GM12878 (cell line): Measurements from ENCODE around the gene ZFAND2A. TPM values are rescaled to one million over a fixed set of nuclear protein-coding genes. Genes with fewer than 3 reads are reported as not detected.
A peak's percentile ranks its signal among the peaks of the same experiment; 100 is the strongest.

Experiments used
- CBX3 ChIP-seq: fragments of 200-600 bp; sonication (generic); IDR thresholded peaks from 2 replicates; pipeline ENCODE4 v1.6.1; 2016; ENCODE audit warnings: low read depth, borderline replicate concordance
- CHD2 ChIP-seq: IDR thresholded peaks from 2 replicates; pipeline ENCODE4 v1.6.1; 2011; ENCODE audit warnings: low read depth, low read length, improper control_type of control experiment, borderline replicate concordance
- CHD4 ChIP-seq: fragments of 200-600 bp; sonication (generic); IDR thresholded peaks from 2 replicates; pipeline ENCODE4 v1.6.1; 2016; ENCODE audit warnings: mild to moderate bottlenecking
- HDAC6 ChIP-seq: fragments of 200-600 bp; sonication (generic); IDR thresholded peaks from one replicate; pipeline ENCODE4 v1.8.0; 2017; ENCODE audit warnings: antibody characterized with exemption; ENCODE audit not compliant: unreplicated experiment
- KLF5 ChIP-seq: fragments of 450-650 bp; IDR thresholded peaks from 2 replicates; pipeline ENCODE4 v1.6.1; 2014; ENCODE audit warnings: mild to moderate bottlenecking; ENCODE audit not compliant: partially characterized antibody
- MYC ChIP-seq: IDR thresholded peaks from 2 replicates; pipeline ENCODE4 v1.6.1; 2011; ENCODE audit warnings: mild to moderate bottlenecking, low read length, moderate library complexity, inconsistent platforms; ENCODE audit not compliant: insufficient read depth, insufficient replicate concordance, insufficient read length, severe bottlenecking
- NR2C2 ChIP-seq: IDR thresholded peaks from 2 replicates; pipeline ENCODE4 v1.6.1; 2011; ENCODE audit warnings: borderline replicate concordance, low read depth; ENCODE audit not compliant: control insufficient read depth, insufficient read length
- PML ChIP-seq: IDR thresholded peaks from 2 replicates; pipeline ENCODE4 v1.6.1; 2012; ENCODE audit warnings: low read length, inconsistent platforms
- RUNX3 ChIP-seq: IDR thresholded peaks from 2 replicates; pipeline ENCODE4 v1.6.1; 2012; ENCODE audit warnings: low read length, inconsistent platforms
- TAF1 ChIP-seq: IDR thresholded peaks from 2 replicates; pipeline ENCODE4 v1.6.1; 2011; ENCODE audit warnings: mild to moderate bottlenecking, low read depth, low read length, borderline replicate concordance
- TCF7 ChIP-seq: IDR thresholded peaks from 2 replicates; pipeline ENCODE4 v1.6.1; 2014; ENCODE audit warnings: antibody characterized with exemption, borderline replicate concordance
- YBX1 ChIP-seq: fragments of 450-650 bp; IDR thresholded peaks from 2 replicates; pipeline ENCODE4 v1.6.1; 2016; ENCODE audit warnings: antibody characterized with exemption
- YY1 ChIP-seq: IDR thresholded peaks from 2 replicates; pipeline ENCODE4 v1.6.1; 2011; ENCODE audit warnings: low read depth, mild to moderate bottlenecking, low read length
- ZBED1 ChIP-seq: IDR thresholded peaks from 2 replicates; pipeline ENCODE4 v1.6.1; 2016; ENCODE audit warnings: borderline replicate concordance
- polyA plus RNA-seq, 11 experiments: library from polyadenylated mRNA; depleted of rRNA in 4 of 11; unstranded in 6 of 11; stranded (reverse) in 5 of 11; fragments of >200 nt; fragmentation: Nextera tagmentation in 4 of 11; fragmentation: Illumina TruSeq in 1 of 11; extraction: Ambion mirVana in 4 of 11; extraction: Trizol in 1 of 11; gene quantifications; 1 replicate in 1 of 11; 2 replicates in 10 of 11; pipeline versions ENCODE4 v1.2.1 to v1.2.3, GENCODE V29; 2011 to 2016; ENCODE audit warnings: inconsistent platforms in 2 of 11, missing spikeins in 2 of 11, low read depth in 1 of 11
- total RNA-seq, 4 experiments: library from RNA; depleted of rRNA in 3 of 4; stranded (reverse); fragments of >200 nt in 3 of 4; fragmentation: Illumina TruSeq in 1 of 4; extraction: Trizol in 1 of 4; gene quantifications; 2 replicates each; pipeline versions ENCODE4 v1.2.1 to v1.2.3, GENCODE V29; 2013 to 2021
- TF ChIP-seq, protein P1 (sequence below): IDR thresholded peaks from 2 replicates; pipeline ENCODE4 v1.6.1; 2012; ENCODE audit warnings: mild to moderate bottlenecking, low read depth, low read length
- TF ChIP-seq, protein P2 (sequence below): IDR thresholded peaks from 2 replicates; pipeline ENCODE4 v1.6.1; 2012; ENCODE audit warnings: low read length, inconsistent platforms
- TF ChIP-seq, protein P3 (sequence below): fragments of 450-650 bp; conservative IDR thresholded peaks from 2 replicates; pipeline ENCODE4 v1.6.1; 2017; ENCODE audit warnings: mild to moderate bottlenecking, moderate library complexity
- TF ChIP-seq, protein P4 (sequence below): fragments of 450-650 bp; IDR thresholded peaks from 2 replicates; pipeline ENCODE4 v1.6.1; 2016; ENCODE audit warnings: mild to moderate bottlenecking
- TF ChIP-seq, protein P5 (sequence below), 3 experiments: IDR thresholded peaks in 2 of 3; conservative IDR thresholded peaks in 1 of 3; 2 replicates each; pipeline ENCODE4 v1.5.1; 2011; ENCODE audit warnings: low read depth in 3 of 3, low read length in 3 of 3, mild to moderate bottlenecking in 3 of 3, control low read depth in 2 of 3, moderate library complexity in 2 of 3, inconsistent platforms in 1 of 3, mixed read lengths in 1 of 3; ENCODE audit not compliant: control insufficient read depth in 2 of 3, insufficient read depth in 1 of 3; ENCODE audit errors: extremely low read depth in 1 of 3

Gene ZFAND2A
- total and polyA plus RNA-seq, 10 of the 15 experiments (the other 5 are each of a cell fraction or from before 2014, with no cell fraction given): 14.8 to 39.9 (median 20.8) TPM

DNA sequence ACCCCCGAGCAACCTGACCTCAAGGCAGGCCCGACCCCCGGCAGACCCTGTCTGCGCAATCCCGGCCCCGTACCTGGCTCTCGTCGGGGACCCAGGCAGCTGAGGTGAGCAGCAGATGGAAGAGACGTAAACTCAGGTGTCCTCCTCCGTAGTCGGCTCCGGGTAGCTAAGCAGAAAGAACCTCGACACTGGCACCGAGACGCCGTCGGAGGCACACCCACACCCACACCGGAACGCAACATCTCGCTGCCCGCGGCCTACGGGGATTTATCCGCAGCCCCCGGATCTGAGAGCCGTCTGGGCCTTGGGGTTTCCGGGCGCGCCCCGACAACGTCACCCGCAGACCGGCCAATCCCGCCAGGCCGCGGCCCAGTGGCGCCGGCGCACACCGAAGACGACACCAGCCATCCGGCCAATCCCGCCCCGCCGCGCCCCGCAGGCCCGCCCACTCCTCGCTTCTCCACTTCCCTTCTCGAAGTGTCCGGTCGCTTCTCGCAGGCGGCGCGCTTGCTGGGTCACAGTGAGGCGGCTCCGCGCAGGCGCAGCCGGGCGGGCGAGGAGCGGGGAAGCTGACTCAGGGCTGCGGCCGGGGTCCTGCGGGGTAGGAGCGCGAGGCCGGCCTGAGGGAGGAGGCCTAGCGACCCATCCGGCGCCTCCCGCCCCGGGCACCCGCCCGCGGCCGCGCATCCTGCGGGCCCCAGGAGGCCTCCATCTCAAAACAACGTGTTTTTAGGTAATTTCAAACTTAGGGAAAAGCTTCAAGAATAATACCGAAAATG, at the start of gene ZFAND2A (continued):
- TF ChIP-seq, protein P1, sequence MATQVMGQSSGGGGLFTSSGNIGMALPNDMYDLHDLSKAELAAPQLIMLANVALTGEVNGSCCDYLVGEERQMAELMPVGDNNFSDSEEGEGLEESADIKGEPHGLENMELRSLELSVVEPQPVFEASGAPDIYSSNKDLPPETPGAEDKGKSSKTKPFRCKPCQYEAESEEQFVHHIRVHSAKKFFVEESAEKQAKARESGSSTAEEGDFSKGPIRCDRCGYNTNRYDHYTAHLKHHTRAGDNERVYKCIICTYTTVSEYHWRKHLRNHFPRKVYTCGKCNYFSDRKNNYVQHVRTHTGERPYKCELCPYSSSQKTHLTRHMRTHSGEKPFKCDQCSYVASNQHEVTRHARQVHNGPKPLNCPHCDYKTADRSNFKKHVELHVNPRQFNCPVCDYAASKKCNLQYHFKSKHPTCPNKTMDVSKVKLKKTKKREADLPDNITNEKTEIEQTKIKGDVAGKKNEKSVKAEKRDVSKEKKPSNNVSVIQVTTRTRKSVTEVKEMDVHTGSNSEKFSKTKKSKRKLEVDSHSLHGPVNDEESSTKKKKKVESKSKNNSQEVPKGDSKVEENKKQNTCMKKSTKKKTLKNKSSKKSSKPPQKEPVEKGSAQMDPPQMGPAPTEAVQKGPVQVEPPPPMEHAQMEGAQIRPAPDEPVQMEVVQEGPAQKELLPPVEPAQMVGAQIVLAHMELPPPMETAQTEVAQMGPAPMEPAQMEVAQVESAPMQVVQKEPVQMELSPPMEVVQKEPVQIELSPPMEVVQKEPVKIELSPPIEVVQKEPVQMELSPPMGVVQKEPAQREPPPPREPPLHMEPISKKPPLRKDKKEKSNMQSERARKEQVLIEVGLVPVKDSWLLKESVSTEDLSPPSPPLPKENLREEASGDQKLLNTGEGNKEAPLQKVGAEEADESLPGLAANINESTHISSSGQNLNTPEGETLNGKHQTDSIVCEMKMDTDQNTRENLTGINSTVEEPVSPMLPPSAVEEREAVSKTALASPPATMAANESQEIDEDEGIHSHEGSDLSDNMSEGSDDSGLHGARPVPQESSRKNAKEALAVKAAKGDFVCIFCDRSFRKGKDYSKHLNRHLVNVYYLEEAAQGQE: 0 out of 2 replicates have a peak, but pooled peaks have one; percentile 26
- TF ChIP-seq PML: peak; percentile 89
- TF ChIP-seq TCF7: no peak
- TF ChIP-seq, protein P2, sequence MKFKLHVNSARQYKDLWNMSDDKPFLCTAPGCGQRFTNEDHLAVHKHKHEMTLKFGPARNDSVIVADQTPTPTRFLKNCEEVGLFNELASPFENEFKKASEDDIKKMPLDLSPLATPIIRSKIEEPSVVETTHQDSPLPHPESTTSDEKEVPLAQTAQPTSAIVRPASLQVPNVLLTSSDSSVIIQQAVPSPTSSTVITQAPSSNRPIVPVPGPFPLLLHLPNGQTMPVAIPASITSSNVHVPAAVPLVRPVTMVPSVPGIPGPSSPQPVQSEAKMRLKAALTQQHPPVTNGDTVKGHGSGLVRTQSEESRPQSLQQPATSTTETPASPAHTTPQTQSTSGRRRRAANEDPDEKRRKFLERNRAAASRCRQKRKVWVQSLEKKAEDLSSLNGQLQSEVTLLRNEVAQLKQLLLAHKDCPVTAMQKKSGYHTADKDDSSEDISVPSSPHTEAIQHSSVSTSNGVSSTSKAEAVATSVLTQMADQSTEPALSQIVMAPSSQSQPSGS: no peak
- no peak for TF ChIP-seq ZBED1
- TF ChIP-seq CHD2: peak; percentile 91
- TF ChIP-seq RUNX3: peak; percentile 58; the same call in 1 of the 2 replicates
- TF ChIP-seq HDAC6: no peak
- TF ChIP-seq CBX3: no peak
- peak; percentile 69; the same call in 1 of the 2 replicates for TF ChIP-seq TAF1
- peak; percentile 43; the same call in 1 of the 2 replicates for TF ChIP-seq YY1
- TF ChIP-seq, protein P3, sequence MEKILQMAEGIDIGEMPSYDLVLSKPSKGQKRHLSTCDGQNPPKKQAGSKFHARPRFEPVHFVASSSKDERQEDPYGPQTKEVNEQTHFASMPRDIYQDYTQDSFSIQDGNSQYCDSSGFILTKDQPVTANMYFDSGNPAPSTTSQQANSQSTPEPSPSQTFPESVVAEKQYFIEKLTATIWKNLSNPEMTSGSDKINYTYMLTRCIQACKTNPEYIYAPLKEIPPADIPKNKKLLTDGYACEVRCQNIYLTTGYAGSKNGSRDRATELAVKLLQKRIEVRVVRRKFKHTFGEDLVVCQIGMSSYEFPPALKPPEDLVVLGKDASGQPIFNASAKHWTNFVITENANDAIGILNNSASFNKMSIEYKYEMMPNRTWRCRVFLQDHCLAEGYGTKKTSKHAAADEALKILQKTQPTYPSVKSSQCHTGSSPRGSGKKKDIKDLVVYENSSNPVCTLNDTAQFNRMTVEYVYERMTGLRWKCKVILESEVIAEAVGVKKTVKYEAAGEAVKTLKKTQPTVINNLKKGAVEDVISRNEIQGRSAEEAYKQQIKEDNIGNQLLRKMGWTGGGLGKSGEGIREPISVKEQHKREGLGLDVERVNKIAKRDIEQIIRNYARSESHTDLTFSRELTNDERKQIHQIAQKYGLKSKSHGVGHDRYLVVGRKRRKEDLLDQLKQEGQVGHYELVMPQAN: peak; percentile 82
- TF ChIP-seq, protein P4, sequence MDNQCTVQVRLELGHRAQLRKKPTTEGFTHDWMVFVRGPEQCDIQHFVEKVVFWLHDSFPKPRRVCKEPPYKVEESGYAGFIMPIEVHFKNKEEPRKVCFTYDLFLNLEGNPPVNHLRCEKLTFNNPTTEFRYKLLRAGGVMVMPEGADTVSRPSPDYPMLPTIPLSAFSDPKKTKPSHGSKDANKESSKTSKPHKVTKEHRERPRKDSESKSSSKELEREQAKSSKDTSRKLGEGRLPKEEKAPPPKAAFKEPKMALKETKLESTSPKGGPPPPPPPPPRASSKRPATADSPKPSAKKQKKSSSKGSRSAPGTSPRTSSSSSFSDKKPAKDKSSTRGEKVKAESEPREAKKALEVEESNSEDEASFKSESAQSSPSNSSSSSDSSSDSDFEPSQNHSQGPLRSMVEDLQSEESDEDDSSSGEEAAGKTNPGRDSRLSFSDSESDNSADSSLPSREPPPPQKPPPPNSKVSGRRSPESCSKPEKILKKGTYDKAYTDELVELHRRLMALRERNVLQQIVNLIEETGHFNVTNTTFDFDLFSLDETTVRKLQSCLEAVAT: peak; percentile 43; the same call in 1 of the 2 replicates
- TF ChIP-seq, protein P5, sequence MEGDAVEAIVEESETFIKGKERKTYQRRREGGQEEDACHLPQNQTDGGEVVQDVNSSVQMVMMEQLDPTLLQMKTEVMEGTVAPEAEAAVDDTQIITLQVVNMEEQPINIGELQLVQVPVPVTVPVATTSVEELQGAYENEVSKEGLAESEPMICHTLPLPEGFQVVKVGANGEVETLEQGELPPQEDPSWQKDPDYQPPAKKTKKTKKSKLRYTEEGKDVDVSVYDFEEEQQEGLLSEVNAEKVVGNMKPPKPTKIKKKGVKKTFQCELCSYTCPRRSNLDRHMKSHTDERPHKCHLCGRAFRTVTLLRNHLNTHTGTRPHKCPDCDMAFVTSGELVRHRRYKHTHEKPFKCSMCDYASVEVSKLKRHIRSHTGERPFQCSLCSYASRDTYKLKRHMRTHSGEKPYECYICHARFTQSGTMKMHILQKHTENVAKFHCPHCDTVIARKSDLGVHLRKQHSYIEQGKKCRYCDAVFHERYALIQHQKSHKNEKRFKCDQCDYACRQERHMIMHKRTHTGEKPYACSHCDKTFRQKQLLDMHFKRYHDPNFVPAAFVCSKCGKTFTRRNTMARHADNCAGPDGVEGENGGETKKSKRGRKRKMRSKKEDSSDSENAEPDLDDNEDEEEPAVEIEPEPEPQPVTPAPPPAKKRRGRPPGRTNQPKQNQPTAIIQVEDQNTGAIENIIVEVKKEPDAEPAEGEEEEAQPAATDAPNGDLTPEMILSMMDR (IDR thresholded peaks at IDR 0.05 in 2 of 3, conservative IDR thresholded peaks at IDR 0.05 in 1 of 3; ENCODE audit: control insufficient read depth in 2 of 3, extremely low read depth in 1 of 3, insufficient read depth in 1 of 3, low read depth in 3 of 3, low read length in 3 of 3): no peak
- no peak for TF ChIP-seq MYC
- no peak for TF ChIP-seq KLF5
- TF ChIP-seq CHD4: no peak
- TF ChIP-seq NR2C2: no peak
- no peak for TF ChIP-seq YBX1
